HL-60 (cell line): ENCODE data around the gene LDB3.

ENCODE experiments used
- CTCF ChIP-seq: IDR thresholded peaks from one replicate; pipeline ENCODE4 v1.5.1; 2011; ENCODE audit warnings: low read length, control low read depth, inconsistent platforms; ENCODE audit not compliant: insufficient read depth
- POLR2AphosphoS5 ChIP-seq: IDR thresholded peaks from 2 replicates; pipeline ENCODE4 v1.6.1; 2012; ENCODE audit warnings: low read depth

- TF ChIP-seq POLR2AphosphoS5 (no peak), CTCF (no peak)
Observed at GRCh38 chr10:86744067-86744725, 75.9 kb downstream of the LDB3 start.
